ENCODE results near the gene MAGOHB. TPM values are rescaled to one million over a fixed set of nuclear protein-coding genes. Genes with fewer than 3 reads are reported as not detected.

MAGOHB gene
- total and polyA plus RNA-seq, 2 of the 4 experiments (the other 2 are of a cell fraction), result 6.3 to 20.3 TPM

DNA sequence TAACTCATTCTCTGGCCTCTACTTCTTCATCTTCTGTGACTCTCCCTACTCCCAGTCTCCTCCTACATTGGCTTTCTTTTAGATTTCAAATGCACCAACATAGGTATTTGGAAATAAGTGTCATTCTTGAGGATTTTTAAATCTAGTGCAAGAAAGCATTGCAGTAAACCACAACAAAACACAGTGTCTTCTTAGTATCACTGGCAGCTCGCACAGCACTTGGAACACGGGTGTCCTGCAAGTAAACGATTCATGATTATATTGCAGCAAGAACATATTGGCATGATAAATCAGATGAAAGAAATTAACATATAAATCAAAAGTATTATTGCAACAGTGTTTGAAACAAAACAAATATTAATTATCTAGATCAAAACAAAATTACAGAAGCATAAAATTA, 45.6 kb downstream of the MAGOHB start:
- no peaks in the 10 kb centered on the region for H3K4me1 ChIP-seq (ENCODE audit: control insufficient read depth, insufficient read depth, low read length)
- no peak overlapping the region for H2AFZ ChIP-seq (replicated peaks; ENCODE audit: low read length, poor library complexity)
- H4K5ac ChIP-seq (ENCODE audit: low read depth, low read length), result no peak overlapping the region
- in situ Hi-C loops (cut with MboI; ENCODE audit: low sequenced_read_pairs) (loop anchor here (10.0 kb wide), 1 partner anchor 333 kb away; no protein-coding TSS in a partner anchor), intact Hi-C loops (cut with micrococcal nuclease) (no loop called here), dilution Hi-C loops (cut with HindIII; ENCODE audit: low sequenced_read_pairs, unreplicated experiment) (no loop called here)
- no peaks in the 10 kb centered on the region for H4K20me1 ChIP-seq (ENCODE audit: insufficient read depth, low read length)
- no peak overlapping the region for H3K9ac ChIP-seq (ENCODE audit: low read depth, low read length)
- ATAC-seq (ENCODE audit: low read depth), result no peak
- H3K18ac ChIP-seq (ENCODE audit: low read depth, low read length), result no peak overlapping the region
- DNase-seq, result no peak
- no peaks in the 10 kb centered on the region for H3K36me3 ChIP-seq (ENCODE audit: control insufficient read depth, insufficient read depth, low read length)
- no peak overlapping the region for H4K8ac ChIP-seq (ENCODE audit: low read depth in 2 of 2, low read length in 2 of 2)
- TF ChIP-seq RFX5 (IDR thresholded peaks at IDR 0.05; ENCODE audit: low read depth, low read length) (no peak), CTCF (conservative IDR thresholded peaks at IDR 0.05; ENCODE audit: low read depth, low read length) (no peak), RCOR1 (IDR thresholded peaks at IDR 0.05; ENCODE audit: insufficient replicate concordance, low read length) (no peak), BHLHE40 (IDR thresholded peaks at IDR 0.05; ENCODE audit: low read depth, low read length) (no peak), CEBPB (IDR thresholded peaks at IDR 0.05; ENCODE audit: low read depth, low read length) (no peak), MAFK (IDR thresholded peaks at IDR 0.05; ENCODE audit: low read depth, low read length) (no peak), MXI1 (IDR thresholded peaks at IDR 0.05; ENCODE audit: borderline replicate concordance, low read depth, low read length) (no peak), SMC3 (IDR thresholded peaks at IDR 0.05; ENCODE audit: low read depth, low read length) (no peak), MAZ (IDR thresholded peaks at IDR 0.05; ENCODE audit: borderline replicate concordance, low read depth, low read length) (no peak), CHD1 (IDR thresholded peaks at IDR 0.05; ENCODE audit: low read depth, low read length) (no peak), USF2 (IDR thresholded peaks at IDR 0.05; ENCODE audit: low read depth, low read length) (no peak), POLR2A (IDR thresholded peaks at IDR 0.05; ENCODE audit: low read depth, low read length) (no peak), RAD21 (IDR thresholded peaks at IDR 0.05; ENCODE audit: low read length) (no peak)
- TF ChIP-seq, protein P1, sequence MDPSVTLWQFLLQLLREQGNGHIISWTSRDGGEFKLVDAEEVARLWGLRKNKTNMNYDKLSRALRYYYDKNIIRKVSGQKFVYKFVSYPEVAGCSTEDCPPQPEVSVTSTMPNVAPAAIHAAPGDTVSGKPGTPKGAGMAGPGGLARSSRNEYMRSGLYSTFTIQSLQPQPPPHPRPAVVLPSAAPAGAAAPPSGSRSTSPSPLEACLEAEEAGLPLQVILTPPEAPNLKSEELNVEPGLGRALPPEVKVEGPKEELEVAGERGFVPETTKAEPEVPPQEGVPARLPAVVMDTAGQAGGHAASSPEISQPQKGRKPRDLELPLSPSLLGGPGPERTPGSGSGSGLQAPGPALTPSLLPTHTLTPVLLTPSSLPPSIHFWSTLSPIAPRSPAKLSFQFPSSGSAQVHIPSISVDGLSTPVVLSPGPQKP (IDR thresholded peaks at IDR 0.05; ENCODE audit: borderline replicate concordance, low read depth, low read length), result no peak
- BruUV-seq (replicated peaks), result no TSS peak
- no peak overlapping the region for H2BK20ac ChIP-seq (ENCODE audit: low read depth, low read length)
- no peaks in the 10 kb centered on the region for H3K9me1 ChIP-seq (ENCODE audit: insufficient read depth, low read length)
- no peaks in the 10 kb centered on the region; the same call in 1 of the 2 replicates for H3K9me3 ChIP-seq (ENCODE audit: control insufficient read depth, insufficient read depth, low read length)
- no peak overlapping the region for H2AK5ac ChIP-seq (ENCODE audit: low read depth, low read length)
- H3K4me2 ChIP-seq (ENCODE audit: low read depth, low read length), result no peak overlapping the region
- no peak overlapping the region for H2AK9ac ChIP-seq (replicated peaks; ENCODE audit: low read depth, low read length, poor library complexity)
- no peak overlapping the region for H3K56ac ChIP-seq (ENCODE audit: extremely low read depth, insufficient read depth, low read length)
- no peak overlapping the region for H3K14ac ChIP-seq (replicated peaks; ENCODE audit: low read depth, low read length)
- no peak overlapping the region for H3K23ac ChIP-seq (ENCODE audit: low read depth, low read length)
- no peak overlapping the region for H4K91ac ChIP-seq (ENCODE audit: insufficient read depth, low read depth, low read length)
- POLR2A ChIA-PET (ENCODE audit: unreplicated experiment), result no interaction called here
- no peak overlapping the region for H3K4me3 ChIP-seq (ENCODE audit: insufficient read depth, low read depth, low read length)
- H2BK5ac ChIP-seq (ENCODE audit: low read depth, low read length, poor library complexity, severe bottlenecking), result no peak overlapping the region
- CTCF ChIA-PET, result no interaction called here
- H2BK120ac ChIP-seq (ENCODE audit: low read depth, low read length), result no peak overlapping the region
- H3K4ac ChIP-seq (ENCODE audit: low read depth, low read length), result no peak overlapping the region
- no CpG with 5 or more reads among the region's 3 CpGs for WGBS, 2 experiments (ENCODE audit: extremely low coverage in 2 of 2, insufficient read length in 1 of 2)
- no peak overlapping the region for H3K27ac ChIP-seq (ENCODE audit: insufficient read depth, low read length)
- H3K27me3 ChIP-seq (ENCODE audit: control insufficient read depth, insufficient read depth, low read length), result 0 out of 2 replicates have a peak, but pooled peaks cover 2% of the 10 kb centered on the region
- H3K79me1 ChIP-seq (ENCODE audit: low read depth in 1 of 2, low read length in 2 of 2), result no peaks in the 10 kb centered on the region
- H2BK15ac ChIP-seq (ENCODE audit: low read depth, low read length), result no peak overlapping the region
